ENCODE results near the gene CTNND1.
"Not testable (repeated sequence)": the region's sequence is repeated elsewhere in the genome, so short reads cannot be mapped to it uniquely, and the experiment has no call there.

CTNND1 gene

DNA sequence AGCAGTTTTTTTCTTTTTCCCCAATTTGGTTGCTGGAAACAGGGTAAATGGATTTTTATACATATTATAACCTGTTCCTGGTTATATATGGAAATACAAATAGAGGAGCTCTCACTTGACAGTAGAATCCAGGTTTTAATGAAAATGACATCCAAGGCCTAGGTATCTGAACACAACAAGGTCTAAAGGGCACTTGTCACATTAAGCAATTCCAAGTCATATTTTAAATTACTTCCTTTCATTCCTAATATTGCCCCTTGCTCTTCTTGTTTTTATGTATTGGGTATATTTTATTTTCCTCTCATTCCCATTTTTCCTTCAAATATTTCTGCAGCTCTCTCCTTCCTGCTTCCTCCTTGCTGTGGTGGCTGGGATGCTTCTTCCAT is 27.1 kb downstream of the CTNND1 start:
- DNase-seq = no peak

- no peak for DNase-seq
Measured at GRCh38 chr11:57791321-57792059, 29.9 kb downstream of the CTNND1 start.

- DNase-seq = peak in 23 of 58 donors; percentile 8 to 61 (median 24)
Measured at GRCh38 chr11:57792060-57792541, 30.5 kb downstream of the CTNND1 start.

- DNase-seq = peak in 1 of 58 donors; percentile 6
Measured at GRCh38 chr11:57792870-57793269, 31.3 kb downstream of the CTNND1 start.

DNA sequence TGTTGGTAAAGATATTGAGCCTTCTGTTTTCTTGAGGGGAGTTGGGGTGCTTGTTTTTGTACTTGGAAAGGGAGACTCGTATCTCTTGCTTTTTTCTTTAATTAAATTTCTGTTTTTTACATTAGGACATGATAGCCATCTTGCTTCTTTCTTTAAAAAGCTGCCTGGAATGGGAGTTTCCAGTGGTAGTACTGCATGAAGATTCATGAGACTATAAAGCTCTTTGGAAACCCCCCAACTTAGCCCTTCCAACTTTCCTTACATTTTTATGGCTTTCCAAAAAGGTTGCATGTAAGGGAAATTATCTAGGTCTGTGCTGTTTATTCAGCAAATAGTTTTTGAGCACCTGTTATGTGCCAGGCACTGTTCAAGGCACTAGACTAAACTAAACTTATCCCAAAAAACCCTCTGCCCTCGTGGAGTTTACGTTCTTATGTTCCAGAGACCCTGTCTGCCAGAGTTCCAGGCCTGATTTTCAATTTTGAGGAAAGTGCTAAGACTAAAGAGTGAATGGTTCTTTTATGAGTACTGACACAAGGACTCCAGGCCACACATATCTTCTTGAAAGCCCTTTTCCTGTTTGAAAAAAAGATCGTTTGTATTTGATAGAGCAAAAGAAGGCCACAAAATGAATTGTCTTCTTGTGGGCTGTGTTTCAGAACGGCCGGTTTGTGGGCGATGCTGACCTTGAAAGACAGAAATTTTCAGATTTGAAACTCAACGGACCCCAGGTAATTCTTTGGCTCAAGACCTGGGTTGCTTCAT is 31.9 kb downstream of the CTNND1 start:
- no peak for DNase-seq

DNA sequence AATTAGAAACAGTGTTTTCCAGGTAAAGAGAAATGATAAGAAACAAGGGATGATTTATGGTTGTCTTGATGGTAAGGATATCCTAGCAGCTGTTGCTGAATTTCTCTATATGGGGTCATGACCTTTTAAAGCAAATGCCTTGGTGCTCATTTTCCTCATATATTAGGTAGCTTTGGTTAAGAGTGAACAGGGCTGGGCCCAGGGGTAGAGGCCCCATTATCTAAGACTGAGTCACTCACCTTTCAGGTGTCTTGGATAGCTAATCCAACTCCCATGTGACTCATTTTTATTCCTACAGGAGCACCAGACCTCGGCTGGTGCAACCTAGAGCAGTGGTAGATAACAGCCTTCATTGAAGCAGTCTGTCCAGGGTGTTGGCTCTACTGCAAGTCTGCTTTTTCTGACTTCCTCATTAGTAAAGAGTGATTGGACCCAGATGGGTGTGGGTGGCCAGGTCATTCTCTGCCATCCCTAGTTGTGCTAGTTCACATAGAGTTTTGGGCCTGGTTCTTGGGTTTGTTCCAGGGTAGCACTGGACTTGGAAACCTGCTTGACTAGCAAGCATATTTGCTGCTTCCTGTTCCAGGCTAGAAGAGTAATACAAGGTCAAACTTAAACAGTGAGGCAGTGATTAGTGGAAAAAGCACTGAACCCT is 37.4 kb downstream of the CTNND1 start:
- DNase-seq = peak in 2 of 58 donors; percentile 10 to 12

DNA sequence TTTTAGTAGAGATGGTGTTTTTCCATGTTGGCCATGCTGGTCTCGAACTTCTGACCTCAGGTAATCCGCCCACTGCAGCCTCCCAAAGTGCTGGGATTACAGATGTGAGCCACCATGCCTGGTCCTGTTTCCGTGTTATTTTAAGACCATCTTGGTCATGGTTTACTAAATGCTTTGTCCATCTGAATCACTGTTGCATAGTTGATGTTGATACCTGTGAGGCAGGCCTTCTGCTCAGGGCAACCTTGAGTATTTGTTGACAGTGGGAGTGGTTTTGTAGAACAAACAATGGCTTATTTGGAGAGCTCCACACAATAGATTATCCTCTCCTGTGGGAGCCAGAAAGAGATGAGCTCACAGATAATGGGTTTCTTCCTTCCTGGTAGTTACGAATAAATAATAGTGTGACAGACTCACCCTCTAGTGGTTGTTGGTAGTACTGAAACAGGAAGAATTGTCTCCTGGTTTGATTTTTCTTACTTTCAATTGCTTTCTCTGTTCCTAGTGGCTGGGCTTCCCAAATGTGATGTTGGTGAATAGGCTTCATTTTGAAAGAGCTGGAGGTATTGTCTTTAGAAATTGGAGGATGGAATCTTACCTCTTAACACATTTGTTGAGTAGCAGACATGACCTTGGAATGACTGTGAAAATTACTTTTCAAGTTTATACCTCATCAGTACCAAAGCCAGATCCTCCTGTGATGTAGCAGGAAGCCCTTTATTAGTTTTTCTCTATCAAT is 39.0 kb downstream of the CTNND1 start:
- peak in 3 of 58 donors; percentile 13 to 69 (median 17) for DNase-seq

- no peak for DNase-seq
Measured at GRCh38 chr11:57801183-57801485, 39.5 kb downstream of the CTNND1 start.

DNA sequence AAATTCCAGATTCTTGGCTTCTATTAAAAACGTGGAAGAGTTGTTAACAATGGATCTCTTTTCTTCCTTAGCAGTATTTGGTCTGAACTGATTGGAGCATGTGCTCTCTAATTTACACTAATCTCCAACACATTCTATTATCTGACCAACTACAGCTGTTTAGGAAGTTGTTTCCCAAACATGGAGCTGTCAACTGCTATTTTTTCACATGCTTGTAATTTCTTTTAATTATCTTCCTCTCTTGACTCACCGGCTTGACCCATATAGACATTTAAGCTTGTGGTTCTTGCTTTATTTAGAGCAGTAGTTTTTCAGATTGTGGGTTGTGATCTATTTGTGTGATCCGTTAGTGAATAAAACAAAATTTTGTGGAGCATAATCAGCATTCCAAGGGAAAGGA is 40.8 kb downstream of the CTNND1 start:
- no peak for DNase-seq

DNA sequence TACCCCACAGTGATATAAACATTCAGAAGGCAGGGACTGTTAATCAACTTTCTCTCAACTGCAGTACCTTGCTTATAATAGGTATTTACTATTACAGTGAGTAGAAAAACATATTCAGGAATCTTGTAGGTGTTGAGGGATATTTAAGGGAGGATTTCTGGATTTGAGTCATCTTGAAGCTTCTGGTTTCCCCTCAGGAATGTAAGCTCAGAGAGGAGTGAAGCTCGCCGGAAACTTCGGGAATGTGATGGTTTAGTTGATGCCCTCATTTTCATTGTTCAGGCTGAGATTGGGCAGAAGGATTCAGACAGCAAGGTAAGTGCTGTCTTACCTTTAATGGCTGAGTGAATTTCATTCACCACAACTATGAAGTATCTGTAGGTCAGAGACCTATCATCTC is 42.9 kb downstream of the CTNND1 start:
- DNase-seq = no peak

- no peak for DNase-seq
Measured at GRCh38 chr11:57805780-57806179, 44.2 kb downstream of the CTNND1 start.

GRCh38 chr11:57812634-57813033 is 51.0 kb downstream of the CTNND1 start:
- peak in 20 of 58 donors; percentile 1 to 63 (median 16) for DNase-seq

- DNase-seq = no peak
Measured at GRCh38 chr11:57815476-57815875, 53.9 kb downstream of the CTNND1 start.

DNA sequence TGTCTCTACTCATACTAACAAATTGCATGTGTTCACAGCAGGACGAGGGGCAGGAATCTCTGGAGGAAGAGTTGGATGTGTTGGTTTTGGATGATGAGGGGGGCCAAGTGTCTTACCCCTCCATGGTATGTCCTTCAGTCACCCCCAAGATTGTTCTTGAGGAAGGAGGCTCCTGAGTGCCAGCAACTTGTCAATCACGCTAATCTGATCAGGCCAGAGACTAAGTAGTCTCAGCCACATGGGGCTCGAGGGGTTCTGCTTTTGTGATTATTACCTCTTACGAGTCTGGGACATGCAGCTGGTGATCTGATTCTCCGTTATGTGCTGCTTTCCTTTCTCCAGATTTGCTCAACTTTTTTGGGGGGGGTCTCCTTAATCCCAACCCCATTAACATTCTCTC is 54.3 kb downstream of the CTNND1 start:
- no peak for DNase-seq

DNA sequence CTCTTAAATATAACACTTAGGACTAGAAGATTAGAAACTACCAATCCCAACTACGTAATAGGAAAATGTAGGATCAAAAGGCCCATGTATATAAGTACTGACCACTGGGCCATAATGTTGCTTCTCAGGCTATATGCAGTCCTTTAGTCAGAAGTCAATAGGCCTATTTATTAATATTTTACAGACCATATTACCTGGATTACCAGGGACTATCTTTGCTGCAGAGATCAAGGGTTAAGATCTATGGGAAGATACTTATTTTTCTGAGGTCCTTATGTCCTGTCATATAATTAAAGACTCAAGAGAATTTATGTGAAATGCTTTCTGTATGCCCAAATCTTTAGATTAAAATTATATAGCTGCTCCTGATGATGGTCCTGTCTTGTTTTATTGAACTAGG is 57.2 kb downstream of the CTNND1 start:
- no peak for DNase-seq

DNA sequence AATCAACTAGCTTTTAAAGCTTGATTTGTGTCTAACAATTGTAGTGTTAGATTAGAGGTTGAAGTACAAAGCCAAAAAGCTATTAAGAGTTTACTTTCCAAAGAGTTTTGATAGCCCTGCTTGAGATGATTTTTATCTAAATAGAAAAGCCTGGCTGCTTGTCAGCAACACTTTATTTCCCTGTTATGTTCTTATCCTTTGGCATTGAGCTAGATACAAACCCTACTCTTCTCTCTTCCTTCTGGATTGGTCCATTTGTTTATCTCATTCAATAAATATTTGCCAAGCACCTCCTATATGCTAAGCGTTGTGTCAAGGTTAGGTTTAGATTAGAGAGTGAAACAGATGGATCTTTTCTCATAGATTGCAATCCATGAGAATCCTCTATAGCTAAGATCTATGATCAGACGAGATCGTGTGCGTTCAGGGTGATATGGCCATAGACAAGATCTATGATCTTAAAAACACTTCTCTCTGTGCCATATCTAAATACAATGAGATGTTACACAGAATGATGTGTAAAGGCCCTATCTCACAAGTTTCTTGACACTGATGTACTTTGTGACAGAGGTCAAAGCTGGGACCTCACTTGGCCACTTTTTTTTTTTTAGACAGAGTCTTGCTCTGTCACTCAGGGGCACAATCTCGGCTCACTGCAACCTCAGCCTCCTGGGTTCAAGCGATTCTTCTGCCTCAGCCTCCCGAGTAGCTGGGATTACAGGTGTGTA is 57.8 kb downstream of the CTNND1 start:
- DNase-seq = no peak

DNA sequence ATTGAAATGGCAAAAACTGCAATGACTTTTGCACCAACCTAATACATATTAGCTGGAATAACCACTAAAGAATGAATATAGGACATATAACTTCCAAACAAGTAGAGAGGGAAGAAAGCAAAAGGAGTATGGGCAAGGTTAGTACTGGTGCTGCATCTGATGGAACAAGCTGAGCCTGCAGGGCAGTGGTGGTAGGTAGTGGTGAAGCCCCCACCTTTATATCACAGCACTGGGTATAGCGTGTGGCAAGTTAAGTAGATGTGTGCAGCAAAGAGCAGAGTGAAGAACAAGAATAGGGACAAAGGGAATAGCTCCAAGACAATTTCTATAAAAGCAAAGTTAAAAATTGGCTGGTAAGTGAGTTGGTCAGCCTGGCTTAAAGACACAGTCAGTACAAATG is 62.3 kb downstream of the CTNND1 start:
- no peak for DNase-seq

- DNase-seq = no peak
Measured at GRCh38 chr11:57834852-57835251, 73.2 kb downstream of the CTNND1 start.

- DNase-seq = not testable (repeated sequence)
Measured at GRCh38 chr11:57838609-57839008, 77.0 kb downstream of the CTNND1 start.

- no peak for DNase-seq
Measured at GRCh38 chr11:57842873-57843272, 81.3 kb downstream of the CTNND1 start.

GRCh38 chr11:57867966-57868365 is 106.4 kb downstream of the CTNND1 start:
- no peak for DNase-seq

All from anterior cingulate cortex (tissue), 58 donors.